ENCODE measurements around the gene IER2.
"Not testable (repeated sequence)": the region's sequence is repeated elsewhere in the genome, so short reads cannot be mapped to it uniquely, and the experiment has no call there.

- TF ChIP-seq FOXP4 (CRISPR knock-in tag; IDR thresholded peaks at IDR 0.05; ENCODE audit: borderline replicate concordance); NR2C2 (CRISPR knock-in tag; IDR thresholded peaks at IDR 0.05); NR2C2 (tag; IDR thresholded peaks at IDR 0.05): not testable (repeated sequence)
These were observed 51.9 kb downstream of the IER2 start for GRCh38 chr19:13202112-13202511.
